Measurements from ENCODE around the gene TPM4. TPM values are rescaled to one million over a fixed set of nuclear protein-coding genes. Genes with fewer than 3 reads are reported as not detected.
A peak's percentile ranks its signal among the peaks of the same experiment; 100 is the strongest.
"Not testable (repeated sequence)": the region's sequence is repeated elsewhere in the genome, so short reads cannot be mapped to it uniquely, and the experiment has no call there.

TPM4 gene
- polyA plus RNA-seq, 10 donors = 193 to 331 (median 238) TPM

- DNase-seq = no peak
Observed at GRCh38 chr19:16069813-16070365, 6.4 kb upstream of the TPM4 start.

GRCh38 chr19:16070366-16070990 is 5.8 kb upstream of the TPM4 start:
- no peak for DNase-seq

- no peak for DNase-seq
Observed at GRCh38 chr19:16071072-16071691, 5.1 kb upstream of the TPM4 start.

- DNase-seq = no peak
Observed at GRCh38 chr19:16073481-16073880, 2.8 kb upstream of the TPM4 start.

GRCh38 chr19:16073988-16074387 is 2.3 kb upstream of the TPM4 start:
- no peak for DNase-seq

GRCh38 chr19:16074488-16075365 is 1.6 kb upstream of the TPM4 start:
- no peak for DNase-seq

- peak in 1 of 3 donors; percentile 45 for DNase-seq
Observed at GRCh38 chr19:16075430-16076153, 703 bp upstream of the TPM4 start.

- DNase-seq = peak in 2 of 3 donors; percentile 53 to 76
Observed at GRCh38 chr19:16076958-16077611, 790 bp downstream of the TPM4 start.

- peak in 2 of 3 donors; percentile 84 to 92 for DNase-seq
Observed at GRCh38 chr19:16077984-16078758, 1.9 kb downstream of the TPM4 start.

- peak; percentile 94 to 97 (median 96) for DNase-seq
Observed at GRCh38 chr19:16078759-16079707, 2.7 kb downstream of the TPM4 start.

- no peak for DNase-seq
Observed at GRCh38 chr19:16084067-16084685, 7.9 kb downstream of the TPM4 start.

- no peak for DNase-seq
Observed at GRCh38 chr19:16085115-16085514, 8.8 kb downstream of the TPM4 start.

GRCh38 chr19:16087404-16087803 is 11.1 kb downstream of the TPM4 start:
- not testable (repeated sequence) for DNase-seq

- DNase-seq = no peak
Observed at GRCh38 chr19:16087940-16088339, 11.6 kb downstream of the TPM4 start.

GRCh38 chr19:16088351-16089009 is 12.2 kb downstream of the TPM4 start:
- no peak for DNase-seq

- no peak for DNase-seq
Observed at GRCh38 chr19:16089010-16089846, 12.9 kb downstream of the TPM4 start.

Data from muscle of back (tissue), 11 donors.